SK-N-SH treated with all-trans-retinoic acid at 6 μM for 48 hours (cell line): ENCODE results near the gene ATP6V0C.

Source experiments
- BACH2 ChIP-seq: fragments of 250-450 bp; sonication (Bioruptor Pico); IDR thresholded peaks from 2 replicates; pipeline ENCODE4 v1.9.0; 2021; ENCODE audit warnings: mild to moderate bottlenecking, borderline replicate concordance
- CSDC2 ChIP-seq: fragments of 250-450 bp; sonication (Bioruptor Pico); IDR thresholded peaks from 2 replicates; pipeline ENCODE4 v1.5.0; 2020; ENCODE audit warnings: mild to moderate bottlenecking, moderate library complexity
- ESRRG ChIP-seq: fragments of 250-450 bp; sonication (Bioruptor Pico); IDR thresholded peaks from 2 replicates; pipeline ENCODE4 v1.6.1; 2021; ENCODE audit warnings: mild to moderate bottlenecking
- OSR1 ChIP-seq: fragments of 250-450 bp; sonication (Bioruptor Pico); IDR thresholded peaks from 2 replicates; pipeline ENCODE4 v1.8.0; 2022; ENCODE audit warnings: moderate library complexity, mild to moderate bottlenecking, inconsistent platforms
- PATZ1 ChIP-seq: fragments of 250-450 bp; sonication (Bioruptor Pico); IDR thresholded peaks from 2 replicates; pipeline ENCODE4 v1.8.0; 2020; ENCODE audit warnings: mild to moderate bottlenecking, moderate library complexity, borderline replicate concordance
- PPARA ChIP-seq: fragments of 250-450 bp; sonication (Bioruptor Pico); IDR thresholded peaks from 2 replicates; pipeline ENCODE4 v1.5.0; 2020; ENCODE audit warnings: mild to moderate bottlenecking, borderline replicate concordance
- TCF4 ChIP-seq: fragments of 250-450 bp; sonication (Bioruptor Pico); IDR thresholded peaks from 2 replicates; pipeline ENCODE4 v1.8.0; 2021; ENCODE audit warnings: mild to moderate bottlenecking, moderate library complexity, borderline replicate concordance
- ZNF70 ChIP-seq: fragments of 450-650 bp; formaldehyde crosslinking; IDR thresholded peaks from 2 replicates; pipeline ENCODE4 v1.5.0; 2020; ENCODE audit warnings: mild to moderate bottlenecking, moderate library complexity
- TF ChIP-seq, protein P1 (sequence below): fragments of 250-450 bp; sonication (Bioruptor Pico); IDR thresholded peaks from 2 replicates; pipeline ENCODE4 v1.5.1; 2020; ENCODE audit warnings: low read depth, mild to moderate bottlenecking, moderate library complexity

GRCh38 chr16:2477327-2477726 is 36.4 kb upstream of the ATP6V0C start:
- no peak for TF ChIP-seq PATZ1 (CRISPR knock-in tag)
- no peak for TF ChIP-seq ZNF70 (CRISPR knock-in tag)
- TF ChIP-seq BACH2 (CRISPR knock-in tag): no peak
- TF ChIP-seq OSR1: no peak
- TF ChIP-seq PPARA (CRISPR knock-in tag): no peak
- TF ChIP-seq CSDC2 (CRISPR knock-in tag): no peak
- TF ChIP-seq ESRRG: no peak
- no peak for TF ChIP-seq TCF4
- TF ChIP-seq, protein P1, sequence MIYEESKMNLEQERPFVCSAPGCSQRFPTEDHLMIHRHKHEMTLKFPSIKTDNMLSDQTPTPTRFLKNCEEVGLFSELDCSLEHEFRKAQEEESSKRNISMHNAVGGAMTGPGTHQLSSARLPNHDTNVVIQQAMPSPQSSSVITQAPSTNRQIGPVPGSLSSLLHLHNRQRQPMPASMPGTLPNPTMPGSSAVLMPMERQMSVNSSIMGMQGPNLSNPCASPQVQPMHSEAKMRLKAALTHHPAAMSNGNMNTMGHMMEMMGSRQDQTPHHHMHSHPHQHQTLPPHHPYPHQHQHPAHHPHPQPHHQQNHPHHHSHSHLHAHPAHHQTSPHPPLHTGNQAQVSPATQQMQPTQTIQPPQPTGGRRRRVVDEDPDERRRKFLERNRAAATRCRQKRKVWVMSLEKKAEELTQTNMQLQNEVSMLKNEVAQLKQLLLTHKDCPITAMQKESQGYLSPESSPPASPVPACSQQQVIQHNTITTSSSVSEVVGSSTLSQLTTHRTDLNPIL (CRISPR knock-in tag): no peak
